Gastrocnemius medialis (tissue), 4 donors: ENCODE data around the gene PGS1. TPM values are rescaled to one million over a fixed set of nuclear protein-coding genes. Genes with fewer than 3 reads are reported as not detected.

ENCODE experiments used
- ATAC-seq, 2 donors: fragments of 150-250 bp; one replicate each; pipeline ENCODE4 v1.9.1; 2016
- DNase-seq, 2 donors: peaks; one replicate each; pipeline ENCODE4 v3.0.0-alpha.2; 2019
- H3K27ac ChIP-seq, 4 donors: fragments of 200-600 bp; sonication (generic); 1 replicate in 1 of 4; 2 replicates in 3 of 4; pipeline ENCODE4 v1.5.1; 2016 to 2018; ENCODE audit warnings: mild to moderate bottlenecking in 2 of 4, moderate library complexity in 1 of 4
- H3K27me3 ChIP-seq, 3 donors: fragments of 200-600 bp; sonication (generic) in 2 of 3; 1 replicate in 1 of 3; 2 replicates in 2 of 3; pipeline versions ENCODE4 v1.5.1 to v1.6.0; 2016 to 2019; ENCODE audit warnings: mild to moderate bottlenecking in 1 of 3, moderate library complexity in 1 of 3
- H3K36me3 ChIP-seq, 2 donors: fragments of 200-600 bp; sonication (generic) in 1 of 2; one replicate each; pipeline ENCODE4 v1.5.1; 2017 to 2018
- H3K4me1 ChIP-seq, 2 donors: fragments of 200-600 bp; sonication (generic) in 1 of 2; one replicate each; pipeline ENCODE4 v1.5.1; 2016 to 2017; ENCODE audit warnings: mild to moderate bottlenecking in 2 of 2
- H3K4me3 ChIP-seq, 4 donors: fragments of 200-600 bp; sonication (generic) in 3 of 4; 1 replicate in 1 of 4; 2 replicates in 3 of 4; pipeline ENCODE4 v1.5.1; 2016 to 2019; ENCODE audit warnings: mild to moderate bottlenecking in 2 of 4
- H3K9me3 ChIP-seq, 3 donors: fragments of 200-600 bp; sonication (generic) in 2 of 3; 1 replicate in 1 of 3; 2 replicates in 2 of 3; pipeline ENCODE4 v1.5.1; 2016 to 2019
- CTCF ChIP-seq, 5 experiments: fragments of 450-650 bp in 3 of 5; fragments of 200-600 bp in 2 of 5; sonication (generic) in 2 of 5; IDR thresholded peaks in 4 of 5; conservative IDR thresholded peaks in 1 of 5; 1 replicate in 4 of 5; 2 replicates in 1 of 5; pipeline ENCODE4 v1.5.1; 2016 to 2019; ENCODE audit warnings: antibody characterized with exemption in 5 of 5, mild to moderate bottlenecking in 3 of 5, moderate library complexity in 3 of 5
- POLR2A ChIP-seq, 2 donors: fragments of 450-650 bp; IDR thresholded peaks; one replicate each; pipeline ENCODE4 v1.6.1; 2017; ENCODE audit warnings: antibody characterized with exemption in 2 of 2, mild to moderate bottlenecking in 2 of 2, moderate library complexity in 2 of 2
- in situ Hi-C, 4 donors: fragments of 200-750 bp; cut with MboI; loops; one replicate each; pipeline versions ENCODE4 v1.15.0 to v1.8.0; 2017; ENCODE audit warnings: low sequenced_read_pairs in 4 of 4
- intact Hi-C: fragments of 100-400 bp; cut with DNase I; formaldehyde crosslinking; loops from one replicate; pipeline ENCODE4 v1.15.1; 2023; ENCODE audit warnings: low total_unique reads
- total RNA-seq, 4 donors: library from RNA; depleted of rRNA; stranded (reverse); fragments of >200 nt; gene quantifications; one replicate each; pipeline versions ENCODE4 v1.1.0 to v1.2.3, GENCODE V29; 2016

The PGS1 gene
- total RNA-seq, 4 donors from 2014 or later = 16.6 to 30.0 (median 21.8) TPM

DNA sequence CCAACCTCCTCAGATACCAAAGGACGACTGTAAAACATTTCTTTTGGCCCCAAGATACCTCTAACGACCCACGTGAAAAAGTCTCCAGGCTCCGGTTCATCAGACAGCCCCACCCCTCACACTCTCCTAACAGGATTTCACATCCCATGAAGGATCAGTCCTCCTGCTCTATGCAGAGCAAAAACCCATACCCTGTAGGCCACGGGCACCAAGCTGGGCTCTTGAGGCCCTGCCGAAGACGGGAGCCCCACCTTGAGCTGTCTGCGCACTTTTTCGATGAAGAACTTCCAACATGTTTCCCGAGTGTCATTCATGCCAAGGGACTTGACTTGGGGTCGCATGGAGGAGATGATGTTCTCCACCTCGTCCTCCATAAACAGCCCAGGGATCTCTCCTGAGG, 89.9 kb downstream of the PGS1 start:
- intact Hi-C loops = no loop called here
- Histone ChIP-seq H3K4me1 (no peaks in the 10 kb centered on the region), H3K4me3 (no peak overlapping the region), H3K27ac (no peak overlapping the region), H3K9me3 (no peaks in the 10 kb centered on the region), H3K27me3 (peaks cover 0 to 9% (median 0%) of the 10 kb centered on the region in 3 donors), H3K36me3 (no peaks in the 10 kb centered on the region)
- in situ Hi-C loops = no loop called here
- DNase-seq = no peak
- no peak for TF ChIP-seq CTCF (IDR thresholded peaks at IDR 0.05 in 4 of 5, conservative IDR thresholded peaks at IDR 0.05 in 1 of 5)
- no peak for TF ChIP-seq POLR2A (IDR thresholded peaks at IDR 0.05)
- ATAC-seq = no peak

DNA sequence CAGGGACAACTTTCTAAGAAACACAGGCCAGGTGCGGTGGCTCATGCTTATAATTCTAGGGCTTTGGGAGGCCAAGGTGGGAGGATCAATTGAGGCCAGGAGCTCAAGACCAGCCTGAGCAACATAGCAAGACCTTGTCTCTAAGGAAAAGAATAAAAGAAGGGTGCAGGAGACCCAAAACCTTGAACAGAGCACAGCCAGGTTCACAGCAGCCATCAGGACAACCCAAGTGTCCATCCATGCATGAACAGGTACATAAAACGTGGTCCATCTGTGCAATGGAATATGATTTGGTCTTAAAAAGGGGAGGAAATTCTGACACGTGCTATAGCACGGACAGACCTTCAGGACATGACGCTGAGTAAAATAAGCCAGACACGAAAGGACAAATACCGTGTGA, 91.0 kb downstream of the PGS1 start:
- peaks cover 0 to 17% (median 0%) of the 10 kb centered on the region in 3 donors for H3K27me3 ChIP-seq
- no peaks in the 10 kb centered on the region for H3K9me3 ChIP-seq
- ATAC-seq = no peak
- TF ChIP-seq CTCF (IDR thresholded peaks at IDR 0.05 in 4 of 5, conservative IDR thresholded peaks at IDR 0.05 in 1 of 5) (no peak), POLR2A (IDR thresholded peaks at IDR 0.05) (no peak)
- in situ Hi-C loops (no loop called here), intact Hi-C loops (no loop called here)
- no peaks in the 10 kb centered on the region for H3K36me3 ChIP-seq
- H3K4me1 ChIP-seq = no peaks in the 10 kb centered on the region
- no peak overlapping the region for H3K27ac ChIP-seq
- H3K4me3 ChIP-seq = no peak overlapping the region
- no peak for DNase-seq

GRCh38 chr17:78471635-78472034, 93.2 kb downstream of the PGS1 start:
- no peak for DNase-seq
- peaks cover 0 to 23% (median 9%) of the 10 kb centered on the region in 3 donors for H3K27me3 ChIP-seq
- in situ Hi-C loops (no loop called here), intact Hi-C loops (no loop called here)
- H3K4me3 ChIP-seq = no peak overlapping the region
- no peaks in the 10 kb centered on the region for H3K36me3 ChIP-seq
- H3K27ac ChIP-seq = no peak overlapping the region
- no peaks in the 10 kb centered on the region for H3K4me1 ChIP-seq
- ATAC-seq = no peak
- TF ChIP-seq POLR2A (IDR thresholded peaks at IDR 0.05) (no peak), CTCF (IDR thresholded peaks at IDR 0.05 in 4 of 5, conservative IDR thresholded peaks at IDR 0.05 in 1 of 5) (no peak)
- H3K9me3 ChIP-seq = no peaks in the 10 kb centered on the region

GRCh38 chr17:78472035-78472905, 93.8 kb downstream of the PGS1 start:
- ATAC-seq (no peak), DNase-seq (no peak)
- no peaks in the 10 kb centered on the region for H3K9me3 ChIP-seq
- in situ Hi-C loops = no loop called here
- no peak overlapping the region for H3K4me3 ChIP-seq
- H3K4me1 ChIP-seq = no peaks in the 10 kb centered on the region
- no peaks in the 10 kb centered on the region for H3K36me3 ChIP-seq
- intact Hi-C loops = no loop called here
- TF ChIP-seq CTCF (IDR thresholded peaks at IDR 0.05 in 4 of 5, conservative IDR thresholded peaks at IDR 0.05 in 1 of 5) (no peak), POLR2A (IDR thresholded peaks at IDR 0.05) (no peak)
- H3K27ac ChIP-seq = no peak overlapping the region
- H3K27me3 ChIP-seq = peaks cover 0 to 23% (median 9%) of the 10 kb centered on the region in 3 donors
